GM19043 (cell line): ENCODE measurements around the gene ARL14EP.

Source experiments
- ATAC-seq: cut with Tn5 transposase; IDR thresholded peaks from one replicate; pipeline ENCODE4 v1.9.1; 2021; ENCODE audit warnings: low read depth; ENCODE audit not compliant: unreplicated experiment

ARL14EP gene

DNA sequence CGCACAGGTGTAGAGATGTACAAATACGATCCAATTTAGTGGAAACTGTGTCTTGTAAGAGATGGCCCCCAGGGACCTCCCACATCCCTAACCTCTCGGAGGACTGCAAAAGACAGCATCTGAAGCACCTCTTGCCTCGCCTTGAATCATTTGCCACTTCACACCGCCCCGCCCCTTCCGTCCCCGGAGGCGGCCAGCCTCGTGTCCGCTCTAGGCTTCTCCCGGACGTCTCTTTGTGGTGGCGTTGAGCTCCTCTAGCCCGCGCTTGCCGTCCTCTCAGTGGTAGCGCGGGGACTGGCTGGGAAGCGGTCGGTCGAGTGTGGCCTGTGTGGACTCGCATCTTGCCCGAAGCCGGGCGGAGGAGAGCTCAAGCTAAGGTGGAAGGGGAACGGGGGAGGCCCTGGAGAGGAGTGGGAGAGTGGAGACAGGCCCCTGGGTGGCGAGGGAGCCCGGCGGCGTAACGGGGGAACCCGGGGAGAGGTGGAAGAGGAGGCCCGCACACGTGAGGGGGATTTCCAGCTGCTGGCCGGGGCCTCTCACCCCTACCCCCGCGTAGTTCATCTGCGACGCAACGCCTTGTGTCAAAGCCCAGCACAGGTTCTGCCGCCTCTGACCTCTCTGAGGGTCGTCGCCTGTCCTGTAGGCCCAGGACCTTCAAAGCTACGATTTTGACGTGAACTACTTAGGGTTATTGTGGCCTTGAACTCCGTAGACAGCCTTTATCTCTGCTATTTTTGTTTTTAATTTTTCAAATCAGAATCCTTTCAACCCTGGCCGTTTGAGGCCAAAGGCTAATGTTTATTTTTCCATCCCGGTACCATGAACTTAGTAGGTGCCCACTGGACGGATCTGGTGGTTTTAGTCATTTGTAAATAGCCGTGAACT lies at the start of gene ARL14EP:
ARL14EP (plus strand) TSS at position 279 of the 885 bp plus-strand sequence. CDS start 7,845 bp downstream, outside the sequence.
- peak; percentile 94 for ATAC-seq

DNA sequence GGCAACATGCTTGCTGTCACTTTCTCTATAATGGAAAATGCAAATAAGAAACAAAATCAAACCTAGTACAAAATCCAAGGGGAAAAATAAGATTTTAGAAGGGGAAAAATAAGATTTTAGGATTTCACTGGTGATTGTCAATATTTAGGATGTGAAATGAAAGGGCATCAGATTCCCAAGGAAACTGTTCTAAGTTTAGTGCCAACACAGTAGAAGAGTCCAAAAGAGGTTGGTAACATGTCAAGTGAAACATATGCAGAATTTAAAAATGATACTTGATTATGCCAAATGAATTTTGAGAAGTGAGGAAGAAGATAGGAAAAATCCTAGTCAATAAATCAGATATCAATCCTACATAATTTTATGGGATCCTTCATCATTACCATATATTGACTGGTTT lies 45.7 kb upstream of the ARL14EP start:
- ATAC-seq: no peak

DNA sequence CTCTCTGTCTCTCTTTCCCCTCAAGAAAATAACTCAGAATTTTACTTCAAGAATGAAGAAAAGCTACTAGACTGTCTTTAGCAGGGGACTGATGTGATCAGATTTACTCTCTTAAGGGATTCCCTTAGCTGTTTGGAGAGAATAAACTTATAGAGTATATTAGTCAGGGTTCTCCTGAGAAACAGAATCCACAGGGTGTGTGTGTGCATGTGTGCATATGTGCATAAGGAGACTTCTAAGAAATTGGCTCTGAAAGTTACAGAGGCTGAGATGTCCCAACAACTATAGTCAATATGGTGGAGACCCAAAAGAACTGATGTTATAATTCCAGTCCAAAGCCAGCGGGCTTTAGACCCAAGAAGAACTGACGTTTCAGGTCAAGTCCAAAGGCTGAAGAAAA lies 43.1 kb upstream of the ARL14EP start:
- no peak for ATAC-seq

GRCh38 chr11:30281476-30282288 lies 41.2 kb upstream of the ARL14EP start:
- ATAC-seq: peak; percentile 22

- ATAC-seq: peak; percentile 94
These were observed 40.6 kb upstream of the ARL14EP start for GRCh38 chr11:30282289-30282631.

DNA sequence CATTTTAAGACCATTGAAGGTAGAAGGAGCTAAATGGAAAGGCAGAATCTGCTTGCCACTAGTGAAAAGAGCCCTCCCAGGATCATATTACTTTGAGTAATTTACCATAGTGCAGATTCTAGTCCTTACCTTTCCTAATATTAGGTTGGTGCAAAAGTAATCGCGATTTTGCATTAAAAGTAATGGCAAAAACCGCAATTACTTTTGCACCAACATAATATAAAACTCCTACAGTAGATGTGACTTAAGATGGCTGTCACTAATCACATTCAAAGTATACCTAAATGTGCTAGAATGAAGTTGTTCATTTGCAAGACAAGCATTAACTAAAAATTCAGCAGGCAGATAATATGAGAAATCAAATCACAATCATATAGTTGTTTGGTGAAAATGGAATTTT lies 38.1 kb upstream of the ARL14EP start:
- ATAC-seq: no peak

GRCh38 chr11:30285416-30286121 lies 37.3 kb upstream of the ARL14EP start:
- ATAC-seq: no peak

GRCh38 chr11:30291331-30291730 lies 31.6 kb upstream of the ARL14EP start:
- ATAC-seq: no peak

DNA sequence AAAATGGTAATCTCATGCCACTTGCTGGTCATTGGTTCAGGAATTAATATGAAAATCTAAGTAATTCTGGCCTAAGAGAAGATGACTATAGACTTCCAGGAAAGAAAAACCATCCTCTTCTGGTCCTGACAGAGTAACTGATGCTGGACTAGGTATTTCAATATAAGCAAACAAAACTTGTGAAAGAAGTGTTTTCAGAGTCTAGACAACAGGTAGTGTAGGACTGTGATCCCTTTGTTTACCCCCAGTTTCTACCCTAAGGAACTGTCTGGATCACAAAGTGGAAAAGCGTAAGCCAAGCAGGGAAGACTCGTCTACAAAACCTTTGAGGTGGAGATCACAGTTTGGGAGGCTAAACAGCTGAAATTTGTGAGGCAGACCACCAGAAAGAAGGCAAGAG lies 30.4 kb upstream of the ARL14EP start:
- ATAC-seq: no peak

DNA sequence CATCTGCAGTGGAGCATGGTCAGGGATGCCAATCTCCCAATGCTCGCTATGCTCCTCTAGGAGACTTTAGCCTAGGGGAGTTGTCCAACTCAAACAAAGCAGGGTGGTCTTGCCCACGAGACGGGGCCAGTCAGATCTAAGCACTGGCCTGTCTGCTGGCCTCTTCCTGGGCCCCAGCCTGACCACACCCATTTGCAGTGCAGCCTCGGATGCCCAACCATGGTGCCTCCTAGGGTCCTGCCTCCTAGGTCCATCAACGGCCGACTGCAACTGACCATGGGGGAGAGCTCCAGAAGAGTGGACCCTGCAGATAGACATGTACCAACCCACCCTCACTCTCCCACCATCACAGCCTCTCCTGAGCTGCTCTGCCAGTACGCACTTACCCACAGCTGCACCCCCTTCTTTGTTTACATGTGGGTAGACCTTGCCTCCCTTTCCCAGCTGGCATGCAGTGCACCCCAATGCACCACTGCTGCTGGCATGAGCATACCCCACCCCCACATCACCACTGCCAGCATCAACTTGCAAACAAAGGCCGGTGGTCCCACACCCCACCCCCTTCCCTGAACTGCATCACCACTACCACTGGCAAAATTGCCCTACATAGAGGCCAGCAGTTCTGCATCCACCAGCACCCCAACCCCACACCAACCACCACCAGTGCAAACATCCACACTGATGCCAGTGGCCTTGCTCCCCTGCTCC lies 27.6 kb upstream of the ARL14EP start:
- ATAC-seq: no peak

- ATAC-seq: no peak
These were observed 18.3 kb upstream of the ARL14EP start for GRCh38 chr11:30304620-30305019.

GRCh38 chr11:30310623-30311022 lies 12.3 kb upstream of the ARL14EP start:
- ATAC-seq: peak; percentile 93

DNA sequence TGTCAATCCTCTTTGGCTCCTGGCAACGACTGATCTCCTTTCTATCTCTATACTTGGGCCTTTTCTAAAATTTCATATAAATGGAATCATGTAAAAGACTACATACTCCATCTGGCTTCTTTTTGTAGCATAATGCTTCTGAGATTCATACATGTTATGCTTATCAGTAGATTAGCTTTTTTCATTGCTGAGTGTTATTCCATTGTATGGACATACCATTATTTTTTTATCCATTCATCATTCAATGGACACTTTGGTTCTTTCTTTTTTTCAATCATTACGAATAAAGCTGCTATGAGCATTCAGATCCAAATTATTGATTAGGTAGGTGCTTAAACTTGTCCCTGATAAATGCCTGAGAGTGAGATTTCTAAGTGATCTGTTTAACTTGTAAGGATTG lies 11.7 kb upstream of the ARL14EP start:
- no peak for ATAC-seq

DNA sequence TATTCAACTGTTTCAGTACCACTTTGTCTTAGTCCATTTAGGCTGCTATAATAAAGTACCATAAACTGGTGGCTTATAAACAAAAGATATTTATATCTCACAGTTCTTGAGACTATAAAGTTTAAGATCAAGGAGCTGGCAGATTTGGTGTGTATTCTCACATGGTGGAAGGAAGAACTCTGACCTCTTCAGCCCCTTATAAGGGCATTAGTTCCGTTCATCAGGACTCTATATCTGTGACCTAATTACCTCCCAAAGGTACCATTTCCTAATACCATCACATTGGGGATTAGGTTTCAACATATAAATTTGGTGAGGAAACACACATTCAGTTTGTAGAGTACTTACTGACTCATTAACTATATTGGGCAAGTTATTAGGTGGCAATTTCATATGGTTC lies 10.7 kb upstream of the ARL14EP start:
- no peak for ATAC-seq

DNA sequence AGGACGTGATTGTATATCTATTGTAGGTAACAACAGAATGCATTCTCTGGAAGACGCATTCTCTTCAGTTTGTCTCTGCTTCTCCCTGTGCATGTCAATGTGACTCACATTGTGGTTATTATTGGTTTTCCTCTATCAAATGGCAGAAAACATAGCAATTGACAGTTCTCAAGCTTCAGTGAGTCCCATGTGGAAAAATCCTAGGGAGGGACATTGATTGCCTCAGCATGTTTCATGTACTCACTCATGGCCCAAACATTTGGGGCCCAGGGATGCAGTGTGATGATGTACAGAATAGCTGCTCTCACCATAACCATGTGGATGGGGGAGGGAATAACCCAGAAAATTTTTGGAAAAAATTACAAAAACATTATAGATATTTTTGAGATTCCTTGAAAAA lies 9.3 kb upstream of the ARL14EP start:
- no peak for ATAC-seq

DNA sequence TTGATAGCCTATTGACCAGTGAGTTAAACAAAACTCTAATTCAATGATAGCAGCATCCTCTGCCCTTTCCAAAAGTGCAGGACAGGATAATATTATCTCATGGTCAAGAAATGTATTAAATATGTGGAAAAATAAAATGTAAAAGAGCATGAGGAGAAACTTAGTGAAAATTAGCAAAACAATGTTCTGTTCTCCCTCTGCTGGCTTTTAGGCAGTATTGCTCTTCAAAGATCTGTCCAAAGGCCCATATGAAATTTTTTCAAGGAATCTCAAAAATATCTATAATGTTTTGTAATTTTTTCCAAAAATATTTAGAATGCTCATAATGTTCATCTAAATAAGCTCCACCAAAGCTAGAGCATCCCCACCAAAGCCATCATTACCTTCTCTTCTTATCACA lies 8.3 kb upstream of the ARL14EP start:
- no peak for ATAC-seq

GRCh38 chr11:30316237-30316636 lies 6.7 kb upstream of the ARL14EP start:
- ATAC-seq: no peak

GRCh38 chr11:30317030-30317429 lies 5.9 kb upstream of the ARL14EP start:
- peak; percentile 56 for ATAC-seq

DNA sequence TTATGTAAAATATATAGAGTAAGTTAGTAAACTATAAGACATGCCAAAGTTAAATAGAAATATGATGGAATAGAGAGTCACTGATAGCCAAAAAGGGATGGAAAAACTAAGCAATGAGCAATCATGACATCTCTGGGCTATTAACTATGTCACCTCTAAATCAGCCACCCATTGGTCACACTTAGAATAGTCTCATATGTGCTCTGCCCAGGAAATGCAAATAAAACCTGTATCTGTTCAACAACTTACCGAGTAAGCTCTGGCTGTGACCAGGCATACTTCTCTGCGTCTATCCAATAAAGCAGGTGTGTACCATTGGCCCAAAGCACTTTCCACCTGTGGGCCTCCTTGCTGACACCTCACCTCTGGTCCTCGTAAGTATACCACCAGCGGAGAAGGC lies 1.6 kb upstream of the ARL14EP start:
- ATAC-seq: no peak

GRCh38 chr11:30322191-30322590 lies 713 bp upstream of the ARL14EP start:
- no peak for ATAC-seq
